HG03432 (cell line): Measurements from ENCODE around the gene TSPAN18.
A peak's percentile ranks its signal among the peaks of the same experiment; 100 is the strongest.

ENCODE experiments used
- ATAC-seq: cut with Tn5 transposase; IDR thresholded peaks from one replicate; pipeline ENCODE4 v1.9.1; 2021; ENCODE audit warnings: mild to moderate bottlenecking, moderate library complexity; ENCODE audit not compliant: unreplicated experiment

The TSPAN18 gene

GRCh38 chr11:44711113-44711786 lies 15.5 kb upstream of the TSPAN18 start:
- no peak for ATAC-seq

DNA sequence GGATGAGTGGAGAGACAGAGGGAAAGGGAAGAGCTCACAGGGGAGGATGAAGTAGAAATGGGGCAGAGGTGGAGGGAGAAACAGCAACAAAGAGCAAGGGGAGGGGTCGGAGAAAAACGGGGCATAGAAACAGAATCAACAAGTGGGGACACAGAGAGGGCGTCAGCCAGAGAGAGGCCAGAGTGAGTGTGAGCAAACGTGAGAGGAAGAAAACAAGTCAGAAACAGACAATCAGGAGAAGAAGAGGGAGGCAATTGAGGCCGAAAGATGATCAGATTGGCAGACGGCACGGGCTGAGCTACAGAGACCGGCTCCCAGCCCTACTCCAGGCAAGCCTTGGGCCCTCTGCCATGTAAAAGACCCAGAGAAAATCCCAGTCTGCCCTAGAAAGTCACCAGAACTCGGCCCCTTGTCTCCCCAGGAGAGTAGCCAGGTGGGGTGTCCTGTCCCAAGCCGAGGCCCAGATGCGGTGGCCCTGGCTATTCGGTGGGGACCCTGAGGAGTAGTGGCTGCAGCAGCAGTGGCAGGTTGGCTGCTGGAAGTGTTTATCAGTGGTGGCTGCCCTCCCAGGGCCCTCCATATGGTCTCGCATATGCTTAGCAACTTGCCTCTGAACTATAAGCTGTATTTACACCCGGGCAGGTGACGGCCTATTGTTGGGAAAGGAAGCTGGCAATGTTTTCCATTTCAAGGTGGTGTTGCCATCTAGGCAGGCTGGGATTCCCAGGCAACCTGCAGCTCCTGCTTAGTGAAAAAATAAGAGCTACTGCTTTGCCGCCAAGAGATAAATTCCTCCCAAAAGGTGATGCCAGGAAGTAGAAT lies 14.8 kb upstream of the TSPAN18 start:
- ATAC-seq, result no peak

DNA sequence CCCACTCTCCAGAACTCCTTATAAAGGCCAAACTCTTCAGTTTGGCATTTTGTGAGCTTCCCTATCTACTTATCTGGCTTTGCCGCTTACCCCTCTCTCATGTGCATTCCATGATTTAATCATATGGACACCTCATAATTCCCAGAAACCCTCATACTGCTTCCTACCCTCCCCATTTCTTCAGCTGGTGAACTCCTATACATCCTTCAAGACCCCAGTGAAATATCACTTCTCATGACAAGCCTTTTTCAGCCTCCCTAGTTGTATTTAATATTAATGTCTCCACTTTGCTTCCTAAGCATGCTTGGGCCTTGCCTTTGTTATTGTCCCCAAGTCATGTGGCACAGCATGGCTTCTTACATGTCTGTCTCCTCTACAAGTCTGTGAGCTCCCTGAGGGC lies 13.7 kb upstream of the TSPAN18 start:
- no peak for ATAC-seq

DNA sequence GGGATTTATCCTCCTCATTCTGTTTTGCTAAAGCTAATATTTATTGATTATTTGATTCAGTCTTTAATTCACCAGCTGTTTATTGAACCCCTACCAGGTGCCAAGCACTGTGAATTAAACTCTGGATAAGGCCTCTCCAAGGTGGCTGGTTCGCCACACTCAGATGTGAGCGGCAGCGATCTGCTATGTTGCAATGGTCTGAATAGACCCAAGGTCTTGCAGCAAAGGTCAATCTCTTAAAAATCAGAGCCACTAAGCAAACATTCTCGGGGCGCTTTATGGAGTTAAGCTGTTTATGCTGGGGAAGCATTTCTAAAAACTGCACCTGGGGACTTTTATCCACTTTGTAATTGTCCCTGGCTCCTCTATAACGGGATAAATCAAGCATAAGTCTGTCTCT lies 10.5 kb upstream of the TSPAN18 start:
- no peak for ATAC-seq

DNA sequence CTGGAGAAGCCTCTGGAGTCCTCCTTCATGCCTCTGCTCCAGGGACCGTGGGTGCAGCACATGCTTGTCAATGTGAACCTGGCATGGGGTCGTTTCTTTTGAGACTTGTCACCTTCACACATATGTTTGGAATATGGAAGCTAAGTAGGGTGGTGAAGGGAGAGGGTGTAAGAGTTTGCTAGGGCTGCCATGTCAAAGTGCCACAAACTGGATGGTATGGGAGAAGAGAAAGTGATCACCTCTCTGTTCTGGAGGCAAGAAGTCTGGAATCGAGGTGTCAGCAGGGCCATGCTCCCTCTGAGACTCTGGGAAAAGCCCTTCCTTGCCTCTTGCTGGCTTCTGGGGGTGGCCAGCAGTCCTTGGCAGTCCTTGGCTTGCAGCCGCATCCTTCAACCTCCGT lies 8.7 kb upstream of the TSPAN18 start:
- no peak for ATAC-seq

GRCh38 chr11:44718612-44719390 lies 8.0 kb upstream of the TSPAN18 start:
- no peak for ATAC-seq

DNA sequence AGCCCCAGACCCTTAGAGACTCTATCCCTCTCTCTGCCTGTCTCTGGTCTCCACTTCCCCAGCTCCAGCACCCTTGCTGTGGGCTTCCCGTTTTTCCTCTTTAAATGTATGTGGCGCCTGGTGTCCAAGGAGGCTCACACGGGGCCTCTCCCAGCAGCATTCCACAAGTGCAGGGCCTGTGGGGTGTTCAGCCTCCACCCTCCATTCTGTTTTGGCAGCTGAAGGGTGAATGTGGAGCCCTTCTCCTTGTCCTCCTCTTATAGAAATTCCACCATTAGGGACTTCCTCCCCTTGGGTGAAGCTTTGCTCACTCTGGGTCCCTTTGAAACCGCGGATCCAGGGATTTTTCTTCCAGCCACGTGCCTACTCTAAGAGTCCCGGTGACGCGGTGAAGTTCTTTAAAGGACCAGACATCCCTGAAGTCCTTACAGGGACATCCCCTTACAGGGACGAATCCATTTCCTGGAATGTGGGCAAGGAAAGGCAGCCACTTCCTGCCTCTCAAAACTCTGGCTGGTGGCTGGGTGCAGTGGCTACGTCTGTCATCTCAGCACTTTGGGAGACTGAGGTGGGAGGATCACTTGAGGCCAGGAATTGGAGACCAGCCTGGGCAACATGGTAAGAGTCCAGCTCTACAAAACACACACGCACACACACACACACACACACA lies 1.6 kb upstream of the TSPAN18 start:
- ATAC-seq, result no peak

- peak; percentile 5 for ATAC-seq
Measured at GRCh38 chr11:44725757-44726282, 942 bp upstream of the TSPAN18 start.

- ATAC-seq, result no peak
Measured at GRCh38 chr11:44727114-44727372, 281 bp downstream of the TSPAN18 start.

GRCh38 chr11:44727373-44728287 lies 868 bp downstream of the TSPAN18 start:
- peak; percentile 55 for ATAC-seq

DNA sequence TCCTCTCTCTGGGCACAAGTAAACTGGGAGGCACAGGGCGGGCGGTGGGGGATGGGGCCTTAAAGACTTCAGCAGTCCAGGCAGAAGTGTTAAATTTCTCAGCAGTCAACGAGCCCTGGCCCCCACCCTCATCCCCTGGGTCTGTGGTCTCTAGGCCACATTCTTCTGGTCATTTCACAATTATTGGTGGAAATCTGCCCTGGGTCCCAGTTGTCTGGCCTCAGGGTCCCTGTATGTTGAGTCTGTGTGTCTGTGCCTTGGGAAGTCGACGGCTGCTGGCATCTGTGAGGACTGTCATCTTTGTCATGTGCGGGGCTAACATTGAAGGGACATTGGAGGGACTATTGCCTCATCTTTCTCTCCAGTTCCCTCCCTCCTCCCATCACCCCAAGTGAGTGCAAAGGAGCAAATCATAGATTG lies 1.7 kb downstream of the TSPAN18 start:
- no peak for ATAC-seq

DNA sequence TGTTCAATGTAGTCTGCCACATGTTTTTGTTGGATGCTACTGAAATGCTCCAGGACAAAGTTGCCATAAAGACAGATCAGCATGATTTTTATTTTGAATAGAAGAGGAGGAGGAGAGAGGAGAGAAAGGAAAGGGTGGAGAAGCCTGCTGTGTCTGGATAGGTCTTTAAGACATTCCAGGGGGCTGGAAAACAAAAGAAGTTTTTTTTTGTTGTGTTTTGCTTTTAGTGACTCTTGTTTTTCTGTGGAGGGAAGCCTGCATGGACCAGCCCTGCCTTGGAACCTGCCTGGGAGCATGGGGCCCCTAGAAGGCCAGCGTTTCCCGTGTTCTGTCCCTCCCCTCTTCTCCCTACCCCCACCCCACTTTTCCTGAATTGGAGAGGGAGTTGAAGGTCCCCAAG lies 2.3 kb downstream of the TSPAN18 start:
- ATAC-seq, result no peak

DNA sequence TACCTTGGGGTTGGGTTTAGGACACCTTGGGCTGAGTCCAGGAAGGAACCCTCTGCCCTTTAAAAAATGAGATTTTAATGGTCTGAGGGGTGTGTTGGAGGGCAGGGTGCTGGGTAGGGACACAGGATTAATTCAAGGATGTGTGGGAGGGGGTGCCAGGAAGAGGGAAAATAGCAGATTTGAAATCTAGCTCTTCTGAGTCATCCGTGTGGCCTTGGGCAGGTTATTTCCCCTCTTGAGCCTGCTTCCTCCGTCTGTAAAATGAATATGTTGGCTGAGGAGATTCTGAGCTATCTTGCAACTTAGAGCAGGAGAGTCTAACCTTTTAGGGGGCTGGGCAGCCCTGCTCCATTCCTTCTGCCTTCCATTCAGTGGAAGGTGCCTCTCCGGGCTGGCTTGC lies 3.0 kb downstream of the TSPAN18 start:
- ATAC-seq, result no peak

- ATAC-seq, result no peak
Measured at GRCh38 chr11:44730775-44731174, 4.0 kb downstream of the TSPAN18 start.

GRCh38 chr11:44731685-44732430 lies 5.1 kb downstream of the TSPAN18 start:
- no peak for ATAC-seq

DNA sequence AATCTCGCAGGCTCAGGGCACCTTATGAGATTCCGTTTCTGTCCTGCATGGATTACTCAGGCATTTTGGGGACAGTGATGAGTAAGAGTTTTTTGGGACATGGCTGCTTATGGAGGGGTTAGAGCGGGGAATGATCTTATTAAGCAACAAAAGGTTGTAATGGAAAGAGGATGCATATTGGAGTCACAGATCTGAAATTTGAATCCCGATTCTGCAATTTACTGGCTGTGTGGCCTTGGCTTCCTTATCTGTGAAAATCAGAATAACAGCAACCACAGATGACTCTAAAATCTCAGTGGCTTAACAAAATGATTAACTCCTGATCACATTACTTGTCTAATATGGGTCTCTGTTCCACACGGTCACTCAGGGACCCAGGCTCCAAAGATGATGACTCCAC lies 5.8 kb downstream of the TSPAN18 start:
- ATAC-seq, result no peak

- ATAC-seq, result no peak
Measured at GRCh38 chr11:44733877-44734276, 7.1 kb downstream of the TSPAN18 start.

DNA sequence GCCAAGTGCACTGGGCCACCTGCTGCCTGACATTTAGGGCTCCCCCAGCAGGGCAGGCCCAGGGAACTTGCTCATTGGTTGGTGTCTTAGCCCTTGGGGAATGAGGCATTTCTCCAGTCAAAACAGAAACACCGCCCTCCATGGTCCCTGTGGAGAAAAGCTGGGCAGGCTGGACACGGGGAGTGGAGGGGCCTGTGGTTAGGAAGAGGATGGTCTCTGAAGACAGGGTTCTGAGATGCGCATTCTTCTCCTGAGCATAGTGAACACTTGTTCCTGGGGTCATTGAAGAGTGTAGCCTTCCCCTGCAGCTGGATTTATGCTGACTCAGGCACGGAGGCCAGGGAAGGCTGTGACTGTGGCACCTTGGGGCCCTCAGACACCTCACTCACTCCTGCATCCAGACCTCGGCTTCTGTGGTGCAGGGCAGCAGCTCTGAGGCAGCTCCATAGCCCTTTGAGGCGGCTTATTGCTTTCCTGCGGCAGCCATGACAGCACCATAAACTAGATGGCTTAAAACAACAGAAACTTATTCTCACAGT lies 8.2 kb downstream of the TSPAN18 start:
- ATAC-seq, result no peak

DNA sequence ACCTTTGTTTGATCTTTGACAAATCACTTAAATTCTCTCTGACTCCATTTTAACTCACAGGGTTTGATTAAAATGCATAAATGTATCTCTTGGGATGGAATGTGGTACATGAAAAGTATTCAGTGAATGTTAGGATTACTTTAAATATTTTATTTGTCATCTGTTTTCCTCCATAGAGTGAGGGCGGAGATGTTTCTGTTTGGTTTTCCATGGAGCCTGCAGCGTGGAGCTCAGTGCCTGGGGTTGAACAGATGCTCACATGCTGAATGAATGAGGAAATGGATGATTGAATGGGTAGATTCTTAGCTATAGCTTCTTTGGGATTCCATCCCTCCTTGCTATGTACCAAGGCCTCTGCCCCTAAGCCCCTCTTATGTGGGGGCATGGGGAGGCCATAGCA lies 10.0 kb downstream of the TSPAN18 start:
- no peak for ATAC-seq
